Peyer's patch (tissue), 4 donors: ENCODE data around the gene SMIM15.

Experiments
- POLR2A ChIP-seq, 2 donors: fragments of 450-650 bp; IDR thresholded peaks; one replicate each; pipeline ENCODE4 v1.5.1; 2017; ENCODE audit warnings: antibody characterized with exemption in 2 of 2, mild to moderate bottlenecking in 2 of 2, moderate library complexity in 2 of 2
- TF ChIP-seq, protein P1 (sequence below), 6 experiments: fragments of 450-650 bp in 4 of 6; fragments of 200-600 bp in 2 of 6; sonication (generic) in 1 of 6; IDR thresholded peaks; one replicate each; pipeline ENCODE4 v1.5.1; 2017 to 2019; ENCODE audit warnings: antibody characterized with exemption in 6 of 6, mild to moderate bottlenecking in 3 of 6, moderate library complexity in 1 of 6

DNA sequence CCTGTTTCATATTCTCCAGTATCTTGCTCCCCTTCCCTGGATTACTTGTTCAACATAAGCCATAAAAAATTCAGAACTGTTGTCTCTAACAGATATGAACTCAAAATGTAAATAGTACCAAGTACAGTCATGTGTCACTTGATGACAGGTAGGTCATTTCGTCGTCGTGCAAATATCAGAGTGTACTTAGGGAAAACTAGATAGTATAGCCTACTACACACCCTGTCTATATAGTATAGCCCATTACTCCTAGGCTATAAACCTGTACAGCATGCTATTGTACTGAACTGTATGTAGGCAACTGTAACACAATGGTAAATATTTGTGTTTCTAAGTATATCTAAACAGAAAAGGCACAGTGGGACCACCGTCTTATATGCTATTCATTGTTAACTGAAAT lies 39.1 kb downstream of the SMIM15 start:
- TF ChIP-seq, protein P1, sequence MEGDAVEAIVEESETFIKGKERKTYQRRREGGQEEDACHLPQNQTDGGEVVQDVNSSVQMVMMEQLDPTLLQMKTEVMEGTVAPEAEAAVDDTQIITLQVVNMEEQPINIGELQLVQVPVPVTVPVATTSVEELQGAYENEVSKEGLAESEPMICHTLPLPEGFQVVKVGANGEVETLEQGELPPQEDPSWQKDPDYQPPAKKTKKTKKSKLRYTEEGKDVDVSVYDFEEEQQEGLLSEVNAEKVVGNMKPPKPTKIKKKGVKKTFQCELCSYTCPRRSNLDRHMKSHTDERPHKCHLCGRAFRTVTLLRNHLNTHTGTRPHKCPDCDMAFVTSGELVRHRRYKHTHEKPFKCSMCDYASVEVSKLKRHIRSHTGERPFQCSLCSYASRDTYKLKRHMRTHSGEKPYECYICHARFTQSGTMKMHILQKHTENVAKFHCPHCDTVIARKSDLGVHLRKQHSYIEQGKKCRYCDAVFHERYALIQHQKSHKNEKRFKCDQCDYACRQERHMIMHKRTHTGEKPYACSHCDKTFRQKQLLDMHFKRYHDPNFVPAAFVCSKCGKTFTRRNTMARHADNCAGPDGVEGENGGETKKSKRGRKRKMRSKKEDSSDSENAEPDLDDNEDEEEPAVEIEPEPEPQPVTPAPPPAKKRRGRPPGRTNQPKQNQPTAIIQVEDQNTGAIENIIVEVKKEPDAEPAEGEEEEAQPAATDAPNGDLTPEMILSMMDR (IDR thresholded peaks at IDR 0.05) = no peak
- TF ChIP-seq POLR2A (IDR thresholded peaks at IDR 0.05) = no peak
